ENCODE data around the gene KCNJ11. TPM values are rescaled to one million over a fixed set of nuclear protein-coding genes. Genes with fewer than 3 reads are reported as not detected.

Gene KCNJ11
- total RNA-seq, 2 donors from 2014 or later = 2.1 to 6.9 TPM

Other genes with a start within 250 kb of the KCNJ11 start
- 10 to 100 TPM; 49.7 to 54.6 TPM for gene PIK3C2A, start 180.7 kb downstream of the KCNJ11 start, total RNA-seq
- 10 to 100 TPM; 46.6 to 53.6 TPM for gene NUCB2, start 111.9 kb downstream of the KCNJ11 start, total RNA-seq
- 10 to 100 TPM; 13.1 to 16.5 TPM for gene NCR3LG1, start 36.9 kb downstream of the KCNJ11 start, total RNA-seq
- 1 to 10 TPM; 4.1 to 5.1 TPM for gene ABCC8, start 88.2 kb upstream of the KCNJ11 start, total RNA-seq
- 100 to 1,000 TPM; 159 to 181 TPM for gene USH1C, start 155.8 kb upstream of the KCNJ11 start, total RNA-seq
- gene OTOG, start 158.6 kb upstream of the KCNJ11 start, total RNA-seq = not detected